Fibroblast of villous mesenchyme (primary cell): ENCODE measurements around the gene APC2. TPM values are rescaled to one million over a fixed set of nuclear protein-coding genes. Genes with fewer than 3 reads are reported as not detected.

Experiments
- DNase-seq: peaks from one replicate; pipeline ENCODE4 v3.0.0-alpha.2; 2010; ENCODE audit warnings: low read depth
- H3K4me3 ChIP-seq: 2 replicates; pipeline ENCODE4 v1.5.1; 2011; ENCODE audit warnings: low read depth, mild to moderate bottlenecking, low read length
- total RNA-seq: library from RNA; depleted of rRNA; stranded (reverse); fragments of >200 nt; gene quantifications from 2 replicates; pipeline ENCODE4 v1.2.3, GENCODE V29; 2012
- TF ChIP-seq, protein P1 (sequence below): IDR thresholded peaks from 2 replicates; pipeline ENCODE4 v1.5.1; 2012; ENCODE audit warnings: low read depth, mild to moderate bottlenecking, low read length; ENCODE audit not compliant: insufficient read depth

Gene APC2
- total RNA-seq, 1 donor, result 0.43 TPM

DNA sequence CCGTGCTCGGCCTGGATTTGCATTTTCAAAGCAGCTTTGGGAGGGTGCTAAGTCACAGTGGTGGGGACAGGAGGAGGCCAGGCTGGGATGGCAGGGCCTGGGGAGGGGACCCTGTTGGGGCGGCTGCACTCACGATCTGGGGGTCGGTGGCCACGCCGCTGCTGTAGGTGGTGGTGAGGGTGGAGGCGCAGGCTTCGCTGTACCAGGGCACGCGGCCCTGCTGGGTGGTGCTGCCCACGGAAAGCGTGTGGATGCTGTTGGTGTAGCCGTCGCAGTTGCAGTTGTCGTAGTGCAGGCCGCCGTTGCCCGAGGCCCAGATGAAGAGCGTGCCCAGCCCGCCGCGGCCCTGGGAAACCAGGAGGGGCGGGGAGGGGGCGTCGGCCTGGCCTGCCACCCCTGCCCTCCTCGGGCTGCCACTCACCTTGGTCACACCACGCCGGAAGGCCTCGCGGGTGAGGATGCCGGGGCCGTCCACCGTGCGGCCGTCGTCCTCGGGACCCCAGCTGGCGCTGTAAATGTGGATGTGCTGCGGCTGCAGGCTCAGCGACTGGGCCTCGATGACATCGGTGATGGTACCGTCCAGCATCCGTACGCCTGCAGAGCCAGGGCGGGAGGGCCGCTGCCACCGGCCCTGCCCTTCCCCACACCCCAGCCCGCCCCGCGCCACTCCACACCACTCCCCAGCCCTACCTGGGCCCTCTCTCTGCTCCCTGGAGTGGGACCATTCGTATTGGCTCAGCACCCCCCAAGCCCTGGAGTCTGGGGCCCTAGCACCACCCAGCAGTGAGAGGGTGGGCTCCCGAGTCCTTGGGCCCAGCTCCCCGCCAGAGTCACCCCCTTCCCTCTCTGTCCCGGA is 37.0 kb downstream of the APC2 start:
- TF ChIP-seq, protein P1, sequence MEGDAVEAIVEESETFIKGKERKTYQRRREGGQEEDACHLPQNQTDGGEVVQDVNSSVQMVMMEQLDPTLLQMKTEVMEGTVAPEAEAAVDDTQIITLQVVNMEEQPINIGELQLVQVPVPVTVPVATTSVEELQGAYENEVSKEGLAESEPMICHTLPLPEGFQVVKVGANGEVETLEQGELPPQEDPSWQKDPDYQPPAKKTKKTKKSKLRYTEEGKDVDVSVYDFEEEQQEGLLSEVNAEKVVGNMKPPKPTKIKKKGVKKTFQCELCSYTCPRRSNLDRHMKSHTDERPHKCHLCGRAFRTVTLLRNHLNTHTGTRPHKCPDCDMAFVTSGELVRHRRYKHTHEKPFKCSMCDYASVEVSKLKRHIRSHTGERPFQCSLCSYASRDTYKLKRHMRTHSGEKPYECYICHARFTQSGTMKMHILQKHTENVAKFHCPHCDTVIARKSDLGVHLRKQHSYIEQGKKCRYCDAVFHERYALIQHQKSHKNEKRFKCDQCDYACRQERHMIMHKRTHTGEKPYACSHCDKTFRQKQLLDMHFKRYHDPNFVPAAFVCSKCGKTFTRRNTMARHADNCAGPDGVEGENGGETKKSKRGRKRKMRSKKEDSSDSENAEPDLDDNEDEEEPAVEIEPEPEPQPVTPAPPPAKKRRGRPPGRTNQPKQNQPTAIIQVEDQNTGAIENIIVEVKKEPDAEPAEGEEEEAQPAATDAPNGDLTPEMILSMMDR, result no peak
- H3K4me3 ChIP-seq, result no peak overlapping the region
- DNase-seq, result no peak

DNA sequence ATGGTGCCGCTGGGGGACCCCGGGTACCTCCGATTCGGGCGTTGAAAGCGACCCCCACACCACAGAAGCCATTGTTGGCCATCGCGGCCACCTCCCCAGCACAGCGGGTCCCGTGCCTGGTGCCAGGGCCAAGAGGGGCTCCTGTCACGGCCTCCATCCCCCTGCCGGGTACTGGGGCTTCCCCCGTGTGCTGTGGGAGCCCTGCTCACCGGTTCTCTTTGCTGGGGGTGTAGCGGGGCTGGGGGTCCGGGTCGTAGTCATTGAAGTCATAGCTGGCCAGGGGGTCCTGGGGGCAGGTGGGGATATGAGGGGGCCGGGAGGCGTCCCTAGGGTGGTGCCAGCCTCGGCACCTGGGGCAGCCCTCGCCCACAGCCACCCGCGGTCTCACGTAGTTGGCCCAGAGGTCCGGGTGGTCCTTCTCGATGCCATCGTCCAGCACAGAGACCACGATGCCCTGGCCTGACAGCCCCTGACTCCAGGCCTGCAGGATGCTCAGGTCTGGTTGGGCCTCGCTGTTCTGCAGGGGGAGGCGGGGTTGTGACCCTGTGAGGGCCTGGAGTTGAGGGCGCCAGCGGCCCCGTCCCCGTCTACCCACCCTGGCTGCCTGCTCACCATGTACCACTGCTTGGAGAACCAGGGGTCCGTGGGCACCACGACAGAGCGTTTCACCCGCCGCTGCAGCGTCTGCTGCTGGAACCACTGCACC is 37.8 kb downstream of the APC2 start:
- DNase-seq, result no peak
- H3K4me3 ChIP-seq, result no peak overlapping the region
- TF ChIP-seq, protein P1, result no peak

DNA sequence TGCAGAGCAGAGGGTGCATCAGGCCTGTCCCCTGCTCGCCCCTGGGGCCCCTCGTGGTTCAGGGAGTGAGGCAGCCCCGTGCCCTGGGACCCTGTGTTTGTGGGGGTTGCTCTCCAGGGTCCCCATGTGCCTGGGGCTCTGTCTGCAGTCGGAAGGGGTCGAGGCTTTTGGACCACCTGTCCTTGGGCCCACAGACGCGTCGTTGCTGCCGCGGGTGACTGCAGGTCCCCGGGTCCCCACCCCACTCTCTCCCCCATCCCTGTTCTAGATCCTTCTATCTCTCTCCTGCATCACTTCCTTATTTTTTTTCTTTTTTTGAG is 38.3 kb downstream of the APC2 start:
- H3K4me3 ChIP-seq, result no peak overlapping the region
- DNase-seq, result no peak
- TF ChIP-seq, protein P1, result no peak

DNA sequence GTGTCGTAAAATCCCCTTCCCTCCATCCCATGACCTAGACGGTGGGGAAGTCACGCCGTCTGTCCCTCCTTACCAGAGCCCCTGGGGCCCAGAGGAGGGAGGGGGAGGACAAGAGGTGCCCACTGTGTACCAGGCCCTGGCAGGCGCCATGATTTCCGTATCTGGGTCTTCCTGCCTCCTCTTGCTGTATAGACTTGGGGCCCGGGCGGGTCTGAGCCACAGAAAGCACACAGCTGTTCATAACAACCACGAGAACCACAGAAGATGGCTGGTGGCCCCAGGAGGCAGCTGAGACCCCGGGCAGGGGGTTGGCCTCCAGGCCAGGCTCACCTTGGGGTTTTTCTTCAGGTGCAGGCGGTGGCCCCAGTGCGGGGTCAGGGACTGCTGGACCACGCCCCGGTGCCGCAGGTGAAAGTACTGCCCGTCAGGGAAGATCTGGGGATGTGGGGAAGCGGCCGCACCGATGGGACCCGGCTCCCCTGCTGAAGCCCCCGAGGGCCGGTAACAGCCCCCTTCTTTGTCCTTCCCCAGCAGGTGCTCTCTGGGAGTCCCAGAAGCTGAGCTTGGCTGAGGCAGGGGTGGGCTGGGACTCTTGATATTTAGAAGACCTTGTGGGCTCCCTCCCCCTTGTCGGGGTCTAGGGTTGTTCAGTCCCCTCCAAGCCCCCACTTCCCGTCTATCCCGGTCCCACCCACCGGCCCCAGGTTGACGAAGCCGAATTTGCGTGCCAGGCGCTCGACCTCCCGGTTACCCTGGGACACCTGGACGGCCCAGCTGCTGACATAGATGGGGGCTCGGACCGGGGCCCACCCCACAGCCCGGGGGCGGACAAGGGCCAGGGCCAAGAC is 39.8 kb downstream of the APC2 start:
- DNase-seq, result no peak
- peak overlapping the region; percentile 65 for H3K4me3 ChIP-seq
- TF ChIP-seq, protein P1, result no peak

DNA sequence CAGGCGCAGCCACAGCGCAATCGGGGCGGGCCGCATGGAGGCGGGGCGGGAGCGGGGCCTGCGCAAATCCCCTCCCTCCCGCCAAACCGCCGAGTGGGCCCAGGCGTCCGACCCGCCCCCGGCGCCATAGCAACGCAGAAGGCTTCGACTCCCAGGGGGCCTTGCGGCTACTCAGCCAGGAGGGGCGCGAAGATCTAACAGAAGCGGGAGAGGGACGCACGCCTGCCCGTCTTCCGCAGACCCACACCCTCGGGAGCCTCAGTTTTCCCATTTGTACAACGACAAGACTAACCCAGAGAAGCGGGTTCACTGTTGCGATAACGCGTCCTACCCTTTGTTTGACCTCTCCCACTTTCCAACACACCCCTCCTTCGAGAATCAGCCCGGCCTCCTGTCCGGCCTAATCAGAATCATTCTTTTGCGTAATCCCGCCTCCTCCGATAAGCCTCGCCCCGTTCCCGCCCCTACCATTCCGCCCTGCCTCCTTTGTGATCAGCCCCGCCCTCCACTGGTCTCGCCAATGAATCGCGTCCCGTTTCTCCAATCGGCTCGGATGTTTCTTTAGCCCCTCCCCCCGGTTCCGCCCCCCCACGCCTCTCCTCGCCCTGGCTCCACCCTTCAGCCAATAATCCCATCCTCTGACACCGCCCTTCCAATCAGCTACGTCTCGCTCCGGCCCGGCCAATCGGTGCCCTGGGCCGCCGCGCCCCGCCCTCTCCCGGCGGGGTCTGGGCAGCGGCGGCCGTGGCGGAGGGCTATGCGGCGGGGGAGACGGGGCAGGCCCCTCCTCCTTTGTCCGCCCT is 40.6 kb downstream of the APC2 start, which contains the start of gene PCSK4:
Gene PCSK4 (minus strand): TSS at position 40 of the 803 bp plus-strand sequence. CDS start 4 bp downstream, at position 36.
- TF ChIP-seq, protein P1, result no peak
- peak within 1 kb of the TSS; percentile 65 for H3K4me3 ChIP-seq
- DNase-seq, result peak; percentile 100
